ENCODE data around the gene NELL2. TPM values are rescaled to one million over a fixed set of nuclear protein-coding genes. Genes with fewer than 3 reads are reported as not detected.

The NELL2 gene
- total and polyA plus RNA-seq, 2 experiments from 2014 or later: not detected

GRCh38 chr12:44881197-44881596, 5.1 kb upstream of the NELL2 start:
- Histone ChIP-seq H2AFZ (no peak overlapping the region), H4K20me1 (ENCODE audit: insufficient read depth) (no peaks in the 10 kb centered on the region), H3K4me3 (no peak overlapping the region), H3K9me2 (ENCODE audit: insufficient read depth) (no peaks in the 10 kb centered on the region), H3K36me3 (ENCODE audit: low read depth) (no peaks in the 10 kb centered on the region), H3K27ac (no peak overlapping the region), H3F3A (ENCODE audit: insufficient read depth) (no peaks in the 10 kb centered on the region), H3K4me2 (ENCODE audit: unreplicated experiment) (no peak overlapping the region), H3K27me3 (replicated peaks; ENCODE audit: insufficient read depth) (peaks cover 12% of the 10 kb centered on the region; the same call in 1 of the 2 replicates), H3K9me3 (ENCODE audit: low read depth) (no peaks in the 10 kb centered on the region), H3K4me1 (ENCODE audit: insufficient read depth) (no peaks in the 10 kb centered on the region), H3K9ac (no peak overlapping the region), H3K79me2 (ENCODE audit: insufficient read depth) (no peaks in the 10 kb centered on the region)
- 9 to 14% methylated on average over 1 of the region's 1 CpG for WGBS, 2 experiments (ENCODE audit: low coverage in 1 of 2, low lambda C conversion rate in 2 of 2, missing lambda C conversion rate in 2 of 2)
- TF ChIP-seq EZH2 (IDR thresholded peaks at IDR 0.05; ENCODE audit: insufficient read depth, poor library complexity, severe bottlenecking): no peak
- TF ChIP-seq EZH2phosphoT487 (IDR thresholded peaks at IDR 0.05; ENCODE audit: insufficient read depth, low read depth): no peak
- DNase-seq: no peak
- in situ Hi-C loops (cut with MboI): no loop called here

- in situ Hi-C loops (cut with MboI): no loop called here
- Histone ChIP-seq H2AFZ (peak overlapping the region; percentile 78), H3K4me3 (peak overlapping the region; percentile 70), H4K20me1 (ENCODE audit: insufficient read depth) (no peaks in the 10 kb centered on the region), H3K27ac (no peak overlapping the region), H3K36me3 (ENCODE audit: low read depth) (no peaks in the 10 kb centered on the region), H3K4me1 (ENCODE audit: insufficient read depth) (peaks cover 5% of the 10 kb centered on the region; the same call in 1 of the 2 replicates), H3K79me2 (ENCODE audit: insufficient read depth) (no peaks in the 10 kb centered on the region), H3K9me2 (ENCODE audit: insufficient read depth) (no peaks in the 10 kb centered on the region), H3F3A (ENCODE audit: insufficient read depth) (no peaks in the 10 kb centered on the region), H3K9ac (no peak overlapping the region), H3K27me3 (replicated peaks; ENCODE audit: insufficient read depth) (peaks cover 52% of the 10 kb centered on the region), H3K9me3 (ENCODE audit: low read depth) (no peaks in the 10 kb centered on the region), H3K4me2 (ENCODE audit: unreplicated experiment) (peak overlapping the region; percentile 60)
- WGBS, 2 experiments (ENCODE audit: low coverage in 1 of 2, low lambda C conversion rate in 2 of 2, missing lambda C conversion rate in 2 of 2): 2 to 4% methylated on average over 20 to 42 of the region's 42 CpGs
- peak; percentile 49 for DNase-seq
- TF ChIP-seq EZH2phosphoT487 (IDR thresholded peaks at IDR 0.05; ENCODE audit: insufficient read depth, low read depth) (no peak), EZH2 (IDR thresholded peaks at IDR 0.05; ENCODE audit: insufficient read depth, poor library complexity, severe bottlenecking) (no peak)
These were observed 662 bp upstream of the NELL2 start for GRCh38 chr12:44876544-44877410.

- no peaks in the 10 kb centered on the region for H3K9me3 ChIP-seq (ENCODE audit: low read depth)
- H3K27ac ChIP-seq: no peak overlapping the region
- H3K4me3 ChIP-seq: peak overlapping the region; percentile 70
- 0 to 1% methylated on average over 27 of the region's 27 CpGs for WGBS, 2 experiments (ENCODE audit: low coverage in 1 of 2, low lambda C conversion rate in 2 of 2, missing lambda C conversion rate in 2 of 2)
- H3K4me1 ChIP-seq (ENCODE audit: insufficient read depth): peaks cover 5% of the 10 kb centered on the region; the same call in 1 of the 2 replicates
- DNase-seq: no peak
- no peaks in the 10 kb centered on the region for H4K20me1 ChIP-seq (ENCODE audit: insufficient read depth)
- peaks cover 53% of the 10 kb centered on the region for H3K27me3 ChIP-seq (replicated peaks; ENCODE audit: insufficient read depth)
- in situ Hi-C loops (cut with MboI): no loop called here
- no peaks in the 10 kb centered on the region for H3K9me2 ChIP-seq (ENCODE audit: insufficient read depth)
- H3K9ac ChIP-seq: no peak overlapping the region
- no peaks in the 10 kb centered on the region for H3K36me3 ChIP-seq (ENCODE audit: low read depth)
- H3K79me2 ChIP-seq (ENCODE audit: insufficient read depth): no peaks in the 10 kb centered on the region
- no peaks in the 10 kb centered on the region for H3F3A ChIP-seq (ENCODE audit: insufficient read depth)
- H2AFZ ChIP-seq: peak overlapping the region; percentile 78
- H3K4me2 ChIP-seq (ENCODE audit: unreplicated experiment): peak overlapping the region; percentile 60
- TF ChIP-seq EZH2 (IDR thresholded peaks at IDR 0.05; ENCODE audit: insufficient read depth, poor library complexity, severe bottlenecking) (peak; percentile 83), EZH2phosphoT487 (IDR thresholded peaks at IDR 0.05; ENCODE audit: insufficient read depth, low read depth) (no peak)
These were observed 630 bp downstream of the NELL2 start for GRCh38 chr12:44875417-44875953.

- H3K27me3 ChIP-seq (replicated peaks; ENCODE audit: insufficient read depth): peaks cover 53% of the 10 kb centered on the region
- in situ Hi-C loops (cut with MboI): no loop called here
These were observed 1.1 kb downstream of the NELL2 start for GRCh38 chr12:44874981-44875416.

More at GRCh38 chr12:44874981-44875416, 1.1 kb downstream of the NELL2 start:
- H3K4me1 ChIP-seq (ENCODE audit: insufficient read depth): peaks cover 5% of the 10 kb centered on the region; the same call in 1 of the 2 replicates
- no peaks in the 10 kb centered on the region for H3F3A ChIP-seq (ENCODE audit: insufficient read depth)
- no peak overlapping the region for H3K9ac ChIP-seq
- no peaks in the 10 kb centered on the region for H3K36me3 ChIP-seq (ENCODE audit: low read depth)
- no peaks in the 10 kb centered on the region for H3K9me2 ChIP-seq (ENCODE audit: insufficient read depth)
- H3K9me3 ChIP-seq (ENCODE audit: low read depth): no peaks in the 10 kb centered on the region
- no peaks in the 10 kb centered on the region for H4K20me1 ChIP-seq (ENCODE audit: insufficient read depth)
- peak; percentile 7 for DNase-seq
- H3K27ac ChIP-seq: no peak overlapping the region
- TF ChIP-seq EZH2 (IDR thresholded peaks at IDR 0.05; ENCODE audit: insufficient read depth, poor library complexity, severe bottlenecking) (no peak), EZH2phosphoT487 (IDR thresholded peaks at IDR 0.05; ENCODE audit: insufficient read depth, low read depth) (no peak)
- WGBS, 2 experiments (ENCODE audit: low coverage in 1 of 2, low lambda C conversion rate in 2 of 2, missing lambda C conversion rate in 2 of 2): 4% methylated on average over 12 of the region's 12 CpGs
- H3K4me3 ChIP-seq: peak overlapping the region; percentile 70; the same call in 1 of the 2 replicates
- H3K4me2 ChIP-seq (ENCODE audit: unreplicated experiment): peak overlapping the region; percentile 60
- no peaks in the 10 kb centered on the region for H3K79me2 ChIP-seq (ENCODE audit: insufficient read depth)
- H2AFZ ChIP-seq: peak overlapping the region; percentile 36; the same call in 1 of the 2 replicates
